Measurements from ENCODE around the gene VEGFA. TPM values are rescaled to one million over a fixed set of nuclear protein-coding genes. Genes with fewer than 3 reads are reported as not detected.

The VEGFA gene
- total RNA-seq, 2 donors from 2014 or later = 102 to 132 TPM

- Histone ChIP-seq H3K27me3 (no peaks in the 10 kb centered on the region), H3K4me1 (peaks cover 0 to 20% of the 10 kb centered on the region in 2 donors), H3K27ac (no peak overlapping the region), H3K4me3 (no peak overlapping the region), H3K36me3 (no peaks in the 10 kb centered on the region), H3K9me3 (no peaks in the 10 kb centered on the region)
- no peak for DNase-seq (ENCODE audit: low spot score)
- TF ChIP-seq, protein P1, sequence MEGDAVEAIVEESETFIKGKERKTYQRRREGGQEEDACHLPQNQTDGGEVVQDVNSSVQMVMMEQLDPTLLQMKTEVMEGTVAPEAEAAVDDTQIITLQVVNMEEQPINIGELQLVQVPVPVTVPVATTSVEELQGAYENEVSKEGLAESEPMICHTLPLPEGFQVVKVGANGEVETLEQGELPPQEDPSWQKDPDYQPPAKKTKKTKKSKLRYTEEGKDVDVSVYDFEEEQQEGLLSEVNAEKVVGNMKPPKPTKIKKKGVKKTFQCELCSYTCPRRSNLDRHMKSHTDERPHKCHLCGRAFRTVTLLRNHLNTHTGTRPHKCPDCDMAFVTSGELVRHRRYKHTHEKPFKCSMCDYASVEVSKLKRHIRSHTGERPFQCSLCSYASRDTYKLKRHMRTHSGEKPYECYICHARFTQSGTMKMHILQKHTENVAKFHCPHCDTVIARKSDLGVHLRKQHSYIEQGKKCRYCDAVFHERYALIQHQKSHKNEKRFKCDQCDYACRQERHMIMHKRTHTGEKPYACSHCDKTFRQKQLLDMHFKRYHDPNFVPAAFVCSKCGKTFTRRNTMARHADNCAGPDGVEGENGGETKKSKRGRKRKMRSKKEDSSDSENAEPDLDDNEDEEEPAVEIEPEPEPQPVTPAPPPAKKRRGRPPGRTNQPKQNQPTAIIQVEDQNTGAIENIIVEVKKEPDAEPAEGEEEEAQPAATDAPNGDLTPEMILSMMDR (IDR thresholded peaks at IDR 0.05) = no peak
These were observed 34.7 kb downstream of the VEGFA start for GRCh38 chr6:43804550-43805223.

DNA sequence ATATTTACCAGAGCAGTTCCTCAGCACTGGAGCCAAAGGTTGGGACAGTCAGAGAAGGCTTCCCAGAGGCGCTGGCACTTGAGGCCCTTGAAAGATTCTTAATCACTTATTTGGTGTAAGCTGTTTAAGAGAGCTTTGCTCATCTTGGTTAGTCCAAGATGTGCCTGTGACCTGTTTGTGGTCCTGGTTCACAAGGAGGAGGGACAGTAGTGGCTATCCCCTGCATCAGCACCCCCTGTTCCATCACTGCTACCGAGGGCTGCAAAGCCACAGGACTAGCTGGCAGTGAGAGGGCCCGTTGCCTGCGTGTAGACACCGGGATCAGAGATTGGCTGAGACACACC is 35.7 kb downstream of the VEGFA start:
- TF ChIP-seq, protein P1 (IDR thresholded peaks at IDR 0.05) = no peak
- Histone ChIP-seq H3K27me3 (no peaks in the 10 kb centered on the region), H3K4me3 (no peak overlapping the region), H3K4me1 (peaks cover 0 to 13% of the 10 kb centered on the region in 2 donors), H3K27ac (no peak overlapping the region), H3K36me3 (no peaks in the 10 kb centered on the region), H3K9me3 (no peaks in the 10 kb centered on the region)
- no peak for DNase-seq (ENCODE audit: low spot score)

DNA sequence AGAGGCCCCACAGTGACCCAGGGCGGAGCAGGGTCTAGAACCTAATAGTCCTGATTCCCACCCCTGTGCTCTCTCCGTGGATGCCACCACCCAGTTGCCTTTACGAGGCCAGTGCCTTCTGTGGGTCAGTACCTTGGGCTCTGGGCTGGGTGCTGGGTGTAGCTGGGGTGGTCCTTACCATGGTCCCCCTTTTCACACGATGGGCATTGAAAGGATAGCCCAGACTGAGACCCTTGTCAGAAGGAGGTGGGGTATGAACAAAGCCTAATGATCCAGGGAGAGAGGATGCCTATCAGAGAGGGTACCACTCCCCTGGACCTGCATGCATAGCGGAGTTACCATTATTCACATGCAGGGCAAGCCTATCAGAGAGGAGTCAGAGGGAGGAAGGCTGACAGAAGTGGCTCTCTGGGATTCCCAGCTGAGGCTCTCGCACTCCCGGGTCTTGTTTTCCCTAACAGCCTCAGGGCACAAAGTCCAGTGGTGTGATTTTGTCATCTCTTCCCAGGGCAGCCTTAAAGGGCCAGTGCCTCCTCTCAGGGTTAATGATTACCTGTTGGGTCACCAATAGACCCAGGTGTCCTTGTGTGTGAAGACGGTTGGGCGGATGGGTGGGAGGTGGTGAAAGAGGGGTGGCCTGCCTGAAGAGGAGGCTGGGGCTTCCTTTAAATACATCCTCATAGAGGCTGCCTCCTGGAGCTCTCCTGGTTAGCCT is 36.2 kb downstream of the VEGFA start:
- no peak for DNase-seq (ENCODE audit: low spot score)
- Histone ChIP-seq H3K27me3 (no peaks in the 10 kb centered on the region), H3K36me3 (no peaks in the 10 kb centered on the region), H3K27ac (no peak overlapping the region), H3K4me3 (no peak overlapping the region), H3K4me1 (peaks cover 0 to 9% of the 10 kb centered on the region in 2 donors), H3K9me3 (no peaks in the 10 kb centered on the region)
- TF ChIP-seq, protein P1 (IDR thresholded peaks at IDR 0.05) = no peak

- Histone ChIP-seq H3K27me3 (no peaks in the 10 kb centered on the region), H3K4me3 (no peak overlapping the region), H3K27ac (no peak overlapping the region), H3K4me1 (peaks cover 0 to 7% of the 10 kb centered on the region in 2 donors), H3K36me3 (no peaks in the 10 kb centered on the region), H3K9me3 (no peaks in the 10 kb centered on the region)
- TF ChIP-seq, protein P1 (IDR thresholded peaks at IDR 0.05) = no peak
- DNase-seq (ENCODE audit: low spot score) = no peak
These were observed 36.8 kb downstream of the VEGFA start for GRCh38 chr6:43806758-43807227.

DNA sequence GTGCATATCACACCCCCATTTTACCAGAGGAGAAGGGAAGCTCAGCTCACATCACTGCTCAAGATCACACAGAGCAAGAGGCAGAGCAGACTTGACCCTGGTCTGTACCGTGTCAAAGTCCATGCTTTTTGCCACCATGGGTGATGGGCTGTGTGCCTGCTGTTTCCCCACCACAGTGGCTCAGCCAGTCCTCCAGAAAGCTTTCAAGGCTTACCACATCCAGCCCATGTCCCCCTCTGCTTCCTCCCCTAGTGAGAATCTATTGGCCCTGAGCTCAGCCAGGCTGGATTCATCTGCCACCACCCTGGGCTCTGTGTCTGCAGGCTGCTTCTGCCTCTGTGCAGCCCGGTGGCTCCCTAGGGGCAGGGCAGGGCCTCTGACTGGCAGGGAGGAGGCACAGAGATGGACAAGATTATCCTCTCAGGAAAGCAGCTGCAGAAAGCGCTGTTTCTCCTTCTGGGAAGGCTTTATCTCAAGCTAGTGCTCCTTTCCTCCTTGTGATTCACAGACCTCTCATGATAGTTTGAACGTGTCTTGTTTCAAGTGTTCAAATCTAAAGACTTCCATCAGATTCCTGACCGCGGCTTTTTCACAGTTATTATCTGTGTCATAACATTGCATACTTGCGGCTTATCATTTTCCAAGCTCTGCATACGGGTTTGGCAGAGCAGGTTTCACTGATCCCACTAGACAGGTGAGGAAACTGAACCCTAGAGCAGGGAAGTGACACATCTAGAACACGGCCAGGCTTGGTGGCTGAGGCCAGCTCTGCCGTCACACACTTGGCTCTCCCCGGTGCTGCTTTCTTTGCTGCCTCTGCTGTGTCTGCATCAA is 37.4 kb downstream of the VEGFA start:
- Histone ChIP-seq H3K27me3 (no peaks in the 10 kb centered on the region), H3K27ac (no peak overlapping the region), H3K4me3 (no peak overlapping the region), H3K4me1 (peaks cover 0 to 7% of the 10 kb centered on the region in 2 donors), H3K36me3 (no peaks in the 10 kb centered on the region), H3K9me3 (no peaks in the 10 kb centered on the region)
- TF ChIP-seq, protein P1 (IDR thresholded peaks at IDR 0.05) = no peak
- DNase-seq (ENCODE audit: low spot score) = no peak

All from right atrium auricular region (tissue), 2 donors.